Hindlimb muscle (tissue), 1 donor: ENCODE data around the gene PHOX2A. TPM values are rescaled to one million over a fixed set of nuclear protein-coding genes. Genes with fewer than 3 reads are reported as not detected.

Experiments
- DNase-seq: peaks from one replicate; pipeline ENCODE4 v3.0.0-alpha.2; 2013
- polyA plus RNA-seq: library from polyadenylated mRNA; unstranded; fragments of 120-200 nt; gene quantifications from one replicate; pipeline ENCODE4 v1.2.1, GENCODE V29; 2013; ENCODE audit not compliant: insufficient read length

PHOX2A gene
- polyA plus RNA-seq, 1 donor: 0.21 TPM

GRCh38 chr11:72233056-72233772, 10.8 kb downstream of the PHOX2A start:
- DNase-seq: no peak

DNA sequence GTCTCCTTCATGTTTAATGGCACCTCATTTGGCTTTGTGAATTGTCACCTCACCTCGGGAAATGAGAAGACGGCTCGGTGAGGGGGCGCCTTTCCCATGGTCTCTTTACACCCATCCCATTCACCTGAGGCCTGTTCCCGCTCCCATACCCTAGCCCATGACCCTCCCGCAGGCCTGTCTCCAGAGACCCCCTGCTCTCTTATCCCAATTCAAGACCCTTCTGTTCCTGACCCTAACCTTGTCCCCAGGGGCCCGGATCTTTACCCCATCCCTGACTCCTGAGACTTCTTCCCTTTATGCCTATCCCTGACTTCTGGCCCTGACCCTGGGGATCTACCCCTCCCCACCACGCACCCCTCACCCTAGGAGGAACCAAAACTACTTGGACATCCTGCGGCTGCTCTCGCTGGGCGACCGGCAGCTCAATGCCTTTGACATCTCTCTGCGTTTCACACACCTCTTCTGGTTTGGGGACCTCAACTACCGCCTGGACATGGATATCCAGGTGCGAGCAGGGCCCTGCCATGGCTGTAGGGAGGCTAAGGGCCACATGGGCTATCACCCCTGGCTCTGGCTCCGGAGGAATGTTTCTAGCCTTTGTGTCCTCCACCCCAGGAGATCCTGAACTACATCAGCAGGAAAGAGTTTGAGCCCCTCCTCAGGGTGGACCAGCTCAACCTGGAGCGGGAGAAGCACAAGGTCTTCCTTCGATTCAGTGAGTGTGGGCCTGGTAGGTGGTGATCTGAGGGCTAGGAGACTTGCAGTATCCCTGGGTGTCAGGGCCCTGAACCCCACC, 11.5 kb downstream of the PHOX2A start:
- no peak for DNase-seq

- DNase-seq: no peak
Observed at GRCh38 chr11:72231396-72232259, 12.3 kb downstream of the PHOX2A start.

GRCh38 chr11:72230764-72231365, 13.1 kb downstream of the PHOX2A start:
- no peak for DNase-seq

- no peak for DNase-seq
Observed at GRCh38 chr11:72229925-72230763, 13.8 kb downstream of the PHOX2A start.

- DNase-seq: no peak
Observed at GRCh38 chr11:72229336-72229924, 14.5 kb downstream of the PHOX2A start.

- DNase-seq: no peak
Observed at GRCh38 chr11:72228844-72229231, 15.1 kb downstream of the PHOX2A start.

GRCh38 chr11:72228229-72228843, 15.6 kb downstream of the PHOX2A start:
- DNase-seq: no peak

DNA sequence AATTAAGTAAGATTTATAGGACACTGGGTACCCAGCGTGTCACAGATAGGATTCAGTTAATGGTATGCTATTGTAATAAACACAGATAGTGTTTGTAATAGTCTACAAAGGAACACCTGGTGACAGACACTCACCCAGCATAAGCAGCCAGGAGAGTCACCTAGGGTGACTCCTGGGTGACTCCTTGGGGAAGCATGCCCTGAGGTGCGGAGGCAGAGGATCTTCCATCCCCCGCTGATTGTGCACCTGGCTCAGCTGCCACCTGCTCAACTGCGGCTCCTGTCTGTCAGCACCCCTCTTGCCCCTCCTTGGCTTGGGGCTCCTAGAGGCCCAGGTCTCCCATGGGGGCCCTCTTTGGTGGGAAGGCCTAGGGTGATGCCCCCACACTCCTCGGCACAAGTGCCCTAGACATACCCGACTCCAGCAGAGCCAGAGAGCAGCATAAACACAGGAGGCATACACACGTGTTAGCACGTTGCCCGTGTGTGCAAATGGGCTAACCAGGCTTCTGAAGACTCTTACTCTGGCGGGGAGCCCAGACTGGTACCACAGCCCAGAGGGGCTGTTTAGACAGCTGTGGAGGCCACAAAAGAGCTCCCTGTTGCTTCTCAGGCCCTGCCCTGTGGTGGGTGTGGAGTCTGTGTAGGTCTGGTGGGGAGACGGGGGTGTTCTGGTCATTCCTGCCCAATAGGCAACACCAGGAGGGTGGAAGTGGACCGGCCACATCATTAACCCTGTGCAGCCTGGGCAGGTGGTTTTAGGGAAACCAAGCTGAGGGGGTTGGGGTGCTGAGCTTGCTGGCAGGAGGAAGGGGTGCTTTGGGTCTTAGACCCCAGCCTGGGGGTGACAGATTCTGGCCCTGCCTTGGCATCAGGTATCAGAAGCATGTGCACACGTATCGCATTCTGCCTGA, 16.4 kb downstream of the PHOX2A start:
- DNase-seq: no peak

DNA sequence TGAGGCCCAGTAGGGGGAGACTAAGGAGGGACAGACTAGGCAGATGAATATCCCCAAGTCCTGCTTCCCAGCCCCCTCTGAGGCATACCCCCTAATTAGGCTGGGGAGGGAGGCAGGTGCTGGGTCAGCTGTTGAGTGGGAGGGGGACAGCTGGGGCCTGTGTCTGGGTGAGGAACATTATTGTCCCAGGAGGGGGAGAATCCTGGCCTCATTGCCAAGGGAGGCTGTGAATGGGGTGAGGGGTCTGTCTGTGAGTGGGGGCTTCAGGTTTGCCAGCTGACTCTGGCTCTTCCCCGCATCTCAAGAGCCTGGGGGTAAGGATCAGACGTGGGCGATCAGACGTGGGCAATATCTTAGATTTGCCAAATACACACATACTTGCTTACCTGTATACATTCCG, 17.3 kb downstream of the PHOX2A start:
- no peak for DNase-seq

DNA sequence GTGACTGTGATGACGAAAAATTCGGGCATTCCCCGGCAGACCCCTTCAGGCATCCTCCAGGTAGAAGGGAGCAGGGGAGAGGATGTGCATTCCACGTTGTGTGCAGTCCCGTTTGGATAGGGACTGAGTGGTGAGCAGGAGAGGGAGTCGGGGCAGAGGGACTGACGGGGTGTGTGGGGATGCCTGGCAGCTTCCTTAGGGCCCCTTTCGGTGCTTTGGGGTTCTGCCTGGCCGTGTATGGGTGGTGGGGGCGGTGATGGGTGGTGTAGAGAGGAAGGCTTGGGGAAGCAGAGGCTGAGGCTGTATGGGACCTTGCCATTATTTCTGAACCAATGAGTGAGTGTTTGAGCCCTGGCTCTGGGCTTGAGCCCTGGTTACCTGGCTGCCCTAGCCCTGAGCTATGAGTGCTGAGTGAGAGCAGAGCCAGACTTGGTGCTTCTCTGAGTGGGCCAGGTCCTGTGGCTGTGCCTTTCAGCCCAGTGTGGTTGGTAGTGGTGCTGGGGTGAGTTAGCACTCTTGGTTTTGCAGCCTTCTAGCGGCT, 18.5 kb downstream of the PHOX2A start:
- no peak for DNase-seq

DNA sequence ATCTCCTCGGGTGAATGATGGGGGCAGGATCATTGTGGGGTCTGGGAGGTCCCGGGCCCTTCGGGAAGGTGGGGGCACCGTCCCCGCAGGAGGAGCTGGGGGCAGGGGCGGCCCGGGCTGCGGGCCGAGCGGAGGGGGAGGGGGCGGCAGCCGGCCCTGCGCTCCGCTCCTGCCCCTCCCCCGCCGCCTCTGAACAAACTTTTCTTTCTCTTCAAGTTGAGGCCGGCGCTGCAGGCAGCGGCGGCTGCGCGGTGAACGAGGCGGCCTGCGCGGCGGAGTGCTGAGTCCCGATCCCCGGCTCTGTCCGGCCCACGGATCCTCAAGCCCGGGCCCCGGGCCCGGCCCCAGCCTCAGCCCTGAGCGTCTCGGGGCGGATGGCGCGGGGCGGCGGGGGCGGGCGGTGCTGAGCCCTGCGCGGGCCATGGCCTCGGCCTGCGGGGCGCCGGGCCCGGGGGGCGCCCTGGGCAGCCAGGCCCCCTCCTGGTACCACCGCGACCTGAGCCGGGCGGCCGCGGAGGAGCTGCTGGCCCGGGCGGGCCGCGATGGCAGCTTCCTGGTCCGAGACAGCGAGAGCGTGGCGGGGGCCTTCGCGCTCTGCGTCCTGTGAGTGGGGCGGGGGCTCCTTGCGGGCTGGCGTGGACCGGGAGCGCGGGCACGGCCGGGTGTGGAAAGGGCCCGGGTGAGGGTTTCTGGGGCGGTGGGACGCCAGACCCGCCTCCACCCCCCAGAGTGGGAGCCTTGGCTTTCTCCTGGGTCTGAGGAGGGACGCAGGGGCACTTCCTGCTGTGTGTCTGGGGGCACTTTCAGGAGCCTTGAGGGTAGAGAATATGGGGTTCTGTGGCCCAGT, 19.2 kb downstream of the PHOX2A start, which contains the start of gene INPPL1:
INPPL1 (plus strand) TSS at position 204 of the 847 bp plus-strand sequence; CDS start at position 422, 218 bp downstream.
- DNase-seq: no peak

DNA sequence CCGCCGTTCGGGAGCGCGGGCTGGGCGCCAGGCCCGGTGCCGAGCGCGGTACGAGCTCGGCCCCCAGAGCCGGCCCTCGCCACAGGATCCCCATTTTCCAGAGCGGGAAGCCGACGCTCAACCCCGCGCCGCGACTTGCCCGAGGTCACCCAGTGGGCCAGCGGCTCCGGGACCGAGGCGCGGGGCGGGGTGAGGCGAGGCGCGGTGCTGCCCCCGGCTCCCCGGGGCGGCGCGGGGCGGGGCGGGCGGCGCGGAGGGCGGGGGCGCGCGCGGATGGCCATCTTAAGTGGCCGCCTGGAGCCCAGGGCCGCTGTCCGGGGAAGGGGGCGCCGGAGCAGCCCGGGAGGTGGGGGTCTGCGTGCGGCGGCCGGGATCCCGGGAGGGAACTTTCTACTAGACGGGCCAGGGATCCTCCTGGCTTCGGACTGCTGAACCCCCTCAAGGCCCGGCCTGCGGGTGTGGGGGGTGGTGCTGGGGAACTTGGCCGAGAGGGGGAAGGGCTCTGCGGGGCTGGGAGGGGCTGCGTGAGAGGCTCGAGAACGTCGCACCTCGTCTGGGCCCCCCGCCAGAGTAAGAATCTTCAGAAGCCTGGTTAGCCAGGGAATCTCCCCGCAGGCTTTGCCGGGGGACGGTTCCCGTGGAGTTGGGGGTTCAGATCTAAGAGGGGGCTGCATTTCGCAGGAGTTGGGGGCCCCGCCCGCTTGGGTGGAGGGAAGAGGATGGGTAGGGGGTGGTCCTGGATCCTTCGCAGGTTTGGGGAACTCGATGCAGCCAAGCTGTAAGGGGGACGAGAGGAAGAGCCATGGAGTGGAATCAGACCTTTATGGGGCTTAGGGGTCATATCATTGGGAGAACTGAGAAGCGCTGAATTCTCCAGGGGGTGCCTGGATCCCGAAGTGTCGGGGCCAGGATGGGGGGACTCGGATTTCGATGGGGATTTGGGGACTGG, 20.1 kb downstream of the PHOX2A start:
- DNase-seq: peak; percentile 86

GRCh38 chr11:72222907-72223614, 20.9 kb downstream of the PHOX2A start:
- DNase-seq: peak; percentile 93

- DNase-seq: no peak
Observed at GRCh38 chr11:72222106-72222891, 21.7 kb downstream of the PHOX2A start.
